B cell (primary cell): ENCODE measurements around the gene CEP85. TPM values are rescaled to one million over a fixed set of nuclear protein-coding genes. Genes with fewer than 3 reads are reported as not detected.
A peak's percentile ranks its signal among the peaks of the same experiment; 100 is the strongest.
"Not testable (repeated sequence)": the region's sequence is repeated elsewhere in the genome, so short reads cannot be mapped to it uniquely, and the experiment has no call there.

Source experiments
- ATAC-seq: fragments of 200-7000 bp; cut with Tn5 transposase; one replicate; pipeline ENCODE4 v1.10.0; 2021; ENCODE audit warnings: low read depth, mild to moderate bottlenecking, moderate number of reproducible peaks, moderate library complexity
- CTCF ChIA-PET: fragments of 350-600 bp; sonication (Branson Sonifier 250); formaldehyde crosslinking; loops from one replicate; lab custom pipeline; 2021; ENCODE audit warnings: antibody characterized with exemption, inconsistent platforms; lab: Charles Lee
- POLR2A ChIA-PET: fragments of 350-600 bp; sonication (Branson Sonifier 250); formaldehyde crosslinking; loops from one replicate; lab custom pipeline; 2021; ENCODE audit warnings: antibody characterized with exemption; lab: Charles Lee
- DNase-seq: peaks from one replicate; pipeline ENCODE4 v3.0.0; 2013
- H2AFZ ChIP-seq: 2 replicates; pipeline ENCODE4 v1.6.1; 2012; ENCODE audit warnings: mild to moderate bottlenecking, low read depth, low read length; ENCODE audit not compliant: insufficient read depth, poor library complexity, severe bottlenecking
- H3K27ac ChIP-seq, 2 donors: 1 replicate in 1 of 2; 2 replicates in 1 of 2; pipeline ENCODE4 v1.5.1; 2012 to 2013; ENCODE audit warnings: low read length in 2 of 2, mild to moderate bottlenecking in 2 of 2, moderate library complexity in 1 of 2
- H3K27me3 ChIP-seq, 4 experiments: fragments of 200-600 bp in 1 of 4; sonication (generic) in 1 of 4; replicated peaks in 1 of 4; 1 replicate in 2 of 4; 2 replicates in 2 of 4; pipeline versions ENCODE4 v1.6.1 to v1.7.0; 2013 to 2016; ENCODE audit warnings: low read length in 3 of 4, mild to moderate bottlenecking in 2 of 4, mixed read lengths in 1 of 4, moderate library complexity in 1 of 4; ENCODE audit not compliant: insufficient read depth in 4 of 4, control insufficient read depth in 3 of 4; ENCODE audit errors: control extremely low read depth in 1 of 4
- H3K36me3 ChIP-seq, 2 experiments: replicated peaks in 1 of 2; 1 replicate in 1 of 2; 2 replicates in 1 of 2; pipeline versions ENCODE4 v1.6.1 to v1.7.1; 2013; ENCODE audit warnings: low read length in 1 of 2; ENCODE audit not compliant: insufficient read depth in 2 of 2, control insufficient read depth in 1 of 2; ENCODE audit errors: control extremely low read depth in 1 of 2, extremely low read depth in 1 of 2
- H3K4me1 ChIP-seq, 2 donors: fragments of 200-600 bp in 1 of 2; sonication (generic) in 1 of 2; 1 replicate in 1 of 2; 2 replicates in 1 of 2; pipeline versions ENCODE4 v1.5.1 to v1.6.1; 2013 to 2017; ENCODE audit warnings: low read length in 2 of 2; ENCODE audit not compliant: control insufficient read depth in 2 of 2, insufficient read depth in 2 of 2
- H3K4me2 ChIP-seq: replicated peaks from 2 replicates; pipeline ENCODE3; 2012; ENCODE audit warnings: mild to moderate bottlenecking, low read depth, low read length; ENCODE audit not compliant: poor library complexity, severe bottlenecking
- H3K4me3 ChIP-seq, 5 experiments: fragments of 200-600 bp in 1 of 5; sonication (generic) in 1 of 5; 1 replicate in 3 of 5; 2 replicates in 2 of 5; pipeline versions ENCODE4 v1.5.1 to v1.7.0; 2011 to 2016; ENCODE audit warnings: low read length in 4 of 5, mild to moderate bottlenecking in 4 of 5, low read depth in 2 of 5, control low read depth in 1 of 5, moderate library complexity in 1 of 5; ENCODE audit not compliant: insufficient read depth in 1 of 5; ENCODE audit errors: control extremely low read depth in 1 of 5, extremely low read depth in 1 of 5
- H3K79me2 ChIP-seq: fragments of 200-600 bp; sonication (generic); one replicate; pipeline ENCODE4 v1.6.0; 2016; ENCODE audit warnings: low read length; ENCODE audit not compliant: control insufficient read depth, insufficient read depth
- H3K9ac ChIP-seq: fragments of 200-600 bp; sonication (generic); 2 replicates; pipeline ENCODE4 v1.6.1; 2017; ENCODE audit warnings: mild to moderate bottlenecking, low read length, moderate library complexity
- H3K9me3 ChIP-seq, 3 donors: one replicate each; pipeline versions ENCODE4 v1.6.1 to v1.7.1; 2013; ENCODE audit warnings: low read length in 2 of 3; ENCODE audit not compliant: control insufficient read depth in 2 of 3, insufficient read depth in 1 of 3; ENCODE audit errors: control extremely low read depth in 1 of 3
- H4K20me1 ChIP-seq: 2 replicates; pipeline ENCODE4 v1.6.0; 2012; ENCODE audit warnings: mild to moderate bottlenecking, low read length; ENCODE audit not compliant: insufficient read depth, control insufficient read depth, poor library complexity, severe bottlenecking
- H3K27ac Mint-ChIP-seq: one replicate; pipeline ENCODE4 v1.8.0; 2021; ENCODE audit warnings: mixed read lengths
- H3K27me3 Mint-ChIP-seq: one replicate; pipeline ENCODE4 v1.8.0; 2021; ENCODE audit warnings: mixed read lengths
- H3K4me1 Mint-ChIP-seq: one replicate; pipeline ENCODE4 v1.8.0; 2021; ENCODE audit warnings: mixed read lengths
- H3K4me3 Mint-ChIP-seq: one replicate; pipeline ENCODE4 v1.8.0; 2021; ENCODE audit warnings: mixed read lengths
- H3K9me3 Mint-ChIP-seq: one replicate; pipeline ENCODE4 v1.8.0; 2022; ENCODE audit warnings: mixed read lengths; ENCODE audit not compliant: insufficient read depth
- EZH2 ChIP-seq: IDR thresholded peaks from 2 replicates; pipeline ENCODE4 v1.6.1; 2012; ENCODE audit warnings: borderline replicate concordance, low read depth, mild to moderate bottlenecking, moderate library complexity, low read length; ENCODE audit not compliant: insufficient read depth, poor library complexity, severe bottlenecking
- WGBS: methylation state at CpG from one replicate; pipeline ENCODE4 v1.1.5; 2013; ENCODE audit warnings: missing lambda C conversion rate; ENCODE audit not compliant: insufficient coverage; 5-methylcytosine and 5-hydroxymethylcytosine counted together
- intact Hi-C: fragments of 100-400 bp; cut with micrococcal nuclease; formaldehyde crosslinking; loops from one replicate; pipeline ENCODE4 v1.10.0; 2022
- polyA plus RNA-seq: library from polyadenylated mRNA; depleted of rRNA; stranded (reverse); fragments of >200 nt; gene quantifications from 2 replicates; pipeline ENCODE4 v1.2.3, GENCODE V29; 2012
- total RNA-seq, 2 donors: library from RNA; stranded (reverse); fragments of 120-200 nt in 1 of 2; gene quantifications; 1 replicate in 1 of 2; 2 replicates in 1 of 2; pipeline versions ENCODE4 v1.2.3 to v1.2.4, GENCODE V29; 2013 to 2022
- TF ChIP-seq, protein P1 (sequence below): fragments of 200-600 bp; IDR thresholded peaks from one replicate; pipeline ENCODE4 v1.8.0; 2022; ENCODE audit warnings: antibody characterized with exemption, mild to moderate bottlenecking

Gene CEP85
- total and polyA plus RNA-seq, 2 donors (not counting 1 experiment from before 2014, with no cell fraction given): 16.2 to 16.3 TPM

DNA sequence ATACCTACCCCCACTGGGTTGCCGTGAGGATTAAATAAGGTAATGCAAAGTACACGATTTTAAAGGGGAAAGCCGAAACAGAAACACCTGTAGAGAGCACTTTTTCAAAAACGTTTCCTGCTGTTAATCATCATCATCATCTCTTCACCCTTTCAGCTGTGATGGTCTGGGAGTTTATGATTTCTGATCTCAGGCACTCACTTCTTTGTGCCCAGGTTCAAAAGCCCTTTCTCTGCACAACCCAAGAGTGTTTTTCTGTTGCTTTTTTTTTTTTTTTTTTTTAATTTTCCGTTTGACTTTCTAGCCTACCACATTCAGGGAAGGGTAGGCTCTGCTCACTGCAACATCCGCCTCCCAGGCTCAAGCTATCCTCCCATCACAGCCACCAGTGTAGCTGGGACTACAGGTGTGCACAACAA lies 73.4 kb downstream of the CEP85 start:
- peaks cover 25 to 37% of the 10 kb centered on the region in 2 donors for H3K4me1 ChIP-seq
- ATAC-seq (no peak), DNase-seq (no peak)
- Mint-ChIP-seq H3K27ac (peak overlapping the region; percentile 93), H3K4me3 (peak overlapping the region; percentile 95), H3K4me1 (peaks cover 33% of the 10 kb centered on the region), H3K9me3 (no peaks in the 10 kb centered on the region), H3K27me3 (no peaks in the 10 kb centered on the region)
- TF ChIP-seq EZH2: no peak
- TF ChIP-seq, protein P1, sequence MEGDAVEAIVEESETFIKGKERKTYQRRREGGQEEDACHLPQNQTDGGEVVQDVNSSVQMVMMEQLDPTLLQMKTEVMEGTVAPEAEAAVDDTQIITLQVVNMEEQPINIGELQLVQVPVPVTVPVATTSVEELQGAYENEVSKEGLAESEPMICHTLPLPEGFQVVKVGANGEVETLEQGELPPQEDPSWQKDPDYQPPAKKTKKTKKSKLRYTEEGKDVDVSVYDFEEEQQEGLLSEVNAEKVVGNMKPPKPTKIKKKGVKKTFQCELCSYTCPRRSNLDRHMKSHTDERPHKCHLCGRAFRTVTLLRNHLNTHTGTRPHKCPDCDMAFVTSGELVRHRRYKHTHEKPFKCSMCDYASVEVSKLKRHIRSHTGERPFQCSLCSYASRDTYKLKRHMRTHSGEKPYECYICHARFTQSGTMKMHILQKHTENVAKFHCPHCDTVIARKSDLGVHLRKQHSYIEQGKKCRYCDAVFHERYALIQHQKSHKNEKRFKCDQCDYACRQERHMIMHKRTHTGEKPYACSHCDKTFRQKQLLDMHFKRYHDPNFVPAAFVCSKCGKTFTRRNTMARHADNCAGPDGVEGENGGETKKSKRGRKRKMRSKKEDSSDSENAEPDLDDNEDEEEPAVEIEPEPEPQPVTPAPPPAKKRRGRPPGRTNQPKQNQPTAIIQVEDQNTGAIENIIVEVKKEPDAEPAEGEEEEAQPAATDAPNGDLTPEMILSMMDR: no peak
- POLR2A ChIA-PET: interaction anchor here (0.6 to 5.6 kb wide), 8 partner anchors 8 to 699 kb away, joined by 3 to 47 read pairs (median 6); partner anchors contain the start of gene CD52
- peak overlapping the region in 4 of 5 experiments; percentile 53 to 74 (median 68) for H3K4me3 ChIP-seq
- WGBS: no CpG with 5 or more reads among the region's 6 CpGs
- H3K27me3 ChIP-seq: no peaks in the 10 kb centered on the region
- H4K20me1 ChIP-seq: no peaks in the 10 kb centered on the region
- H3K79me2 ChIP-seq: peaks cover 48% of the 10 kb centered on the region
- H3K27ac ChIP-seq: peak overlapping the region; percentile 52 to 71
- H3K4me2 ChIP-seq: peak overlapping the region; percentile 96
- H3K9me3 ChIP-seq: no peaks in the 10 kb centered on the region
- CTCF ChIA-PET: interaction anchor here (0.7 to 30.0 kb wide), 9 partner anchors 8 to 927 kb away, joined by 3 to 1400 read pairs (median 6); partner anchors contain the start of genes CD52, SH3BGRL3 and WDTC1
- peak overlapping the region; percentile 80 for H2AFZ ChIP-seq
- H3K36me3 ChIP-seq: no peaks in the 10 kb centered on the region
- intact Hi-C loops: no loop called here
- peak overlapping the region; percentile 63 for H3K9ac ChIP-seq

DNA sequence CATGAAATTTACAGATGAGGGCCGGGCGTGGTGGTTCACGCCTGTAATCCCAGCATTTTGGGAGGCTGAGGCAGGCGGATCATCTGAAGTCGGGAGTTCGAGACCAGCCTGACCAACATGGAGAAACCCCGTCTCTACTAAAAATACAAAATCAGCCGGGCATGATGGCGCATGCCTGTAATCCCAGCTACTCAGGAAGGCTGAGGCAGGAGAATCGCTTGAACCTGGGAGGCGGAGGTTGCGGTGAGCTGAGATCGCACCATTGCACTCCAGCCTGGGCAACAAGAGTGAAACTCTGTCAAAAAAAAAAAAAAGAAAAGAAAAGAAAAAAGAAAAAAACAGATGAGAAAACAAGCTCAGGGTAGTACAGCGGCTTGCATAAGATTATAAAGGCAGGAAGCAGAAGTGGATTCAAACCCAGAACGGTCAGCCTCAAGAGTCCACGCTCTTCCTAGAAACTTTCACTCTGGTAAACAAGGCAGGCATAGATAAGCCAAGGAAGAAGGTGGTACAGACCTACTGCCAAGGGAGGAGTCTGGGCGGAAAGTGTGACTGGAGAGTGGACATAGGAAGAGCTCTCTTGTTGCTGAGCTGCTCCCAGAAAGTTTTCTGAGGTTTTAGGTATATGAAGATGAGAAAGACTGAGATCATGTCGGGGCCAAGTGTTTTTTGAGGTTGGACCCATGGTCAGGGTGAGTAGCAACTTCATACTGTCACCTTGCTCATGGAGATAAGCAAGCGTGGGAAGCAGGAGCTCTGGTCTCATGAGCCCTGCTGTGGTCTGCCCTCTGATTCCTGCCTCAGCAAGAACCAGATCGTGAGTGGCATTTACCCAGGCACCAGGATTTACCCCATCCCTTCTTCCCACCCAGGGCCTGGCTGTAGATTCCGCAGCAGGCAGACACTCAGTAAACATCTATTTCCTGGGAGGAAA lies 74.2 kb downstream of the CEP85 start:
- H3K27me3 ChIP-seq, DNase-seq, H3K36me3 ChIP-seq, H3K9me3 ChIP-seq, H3K4me2 ChIP-seq, H3K27ac ChIP-seq, H3K4me3 ChIP-seq, H3K9ac ChIP-seq, H4K20me1 ChIP-seq, H3K9me3 Mint-ChIP-seq, intact Hi-C loops, H3K27me3 Mint-ChIP-seq, H2AFZ ChIP-seq, ATAC-seq: not testable (repeated sequence)
- ChIA-PET CTCF (interaction anchor here (0.6 to 30.0 kb wide), 7 partner anchors 10 to 1052 kb away, joined by 3 to 1400 read pairs (median 5); partner anchors contain the start of genes CD52 and SH3BGRL3), POLR2A (interaction anchor here (0.6 to 5.6 kb wide), 5 partner anchors 8 to 24 kb away, joined by 5 to 47 read pairs (median 10); partner anchors contain the start of gene CD52)
- 88% methylated on average over 7 of the region's 21 CpGs for WGBS
- H3K4me3 Mint-ChIP-seq: peak overlapping the region; percentile 9
- peaks cover 37% of the 10 kb centered on the region for H3K4me1 Mint-ChIP-seq
- Histone ChIP-seq H3K79me2 (peaks cover 49% of the 10 kb centered on the region), H3K4me1 (peaks cover 34 to 45% of the 10 kb centered on the region in 2 donors)
- peak overlapping the region; percentile 81 for H3K27ac Mint-ChIP-seq
